GM21367 (cell line): Measurements from ENCODE around the gene EREG.
A peak's percentile ranks its signal among the peaks of the same experiment; 100 is the strongest.

Experiments used
- ATAC-seq: cut with Tn5 transposase; IDR thresholded peaks from one replicate; pipeline ENCODE4 v1.9.1; 2021; ENCODE audit not compliant: unreplicated experiment

The EREG gene, protein sequence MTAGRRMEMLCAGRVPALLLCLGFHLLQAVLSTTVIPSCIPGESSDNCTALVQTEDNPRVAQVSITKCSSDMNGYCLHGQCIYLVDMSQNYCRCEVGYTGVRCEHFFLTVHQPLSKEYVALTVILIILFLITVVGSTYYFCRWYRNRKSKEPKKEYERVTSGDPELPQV

DNA sequence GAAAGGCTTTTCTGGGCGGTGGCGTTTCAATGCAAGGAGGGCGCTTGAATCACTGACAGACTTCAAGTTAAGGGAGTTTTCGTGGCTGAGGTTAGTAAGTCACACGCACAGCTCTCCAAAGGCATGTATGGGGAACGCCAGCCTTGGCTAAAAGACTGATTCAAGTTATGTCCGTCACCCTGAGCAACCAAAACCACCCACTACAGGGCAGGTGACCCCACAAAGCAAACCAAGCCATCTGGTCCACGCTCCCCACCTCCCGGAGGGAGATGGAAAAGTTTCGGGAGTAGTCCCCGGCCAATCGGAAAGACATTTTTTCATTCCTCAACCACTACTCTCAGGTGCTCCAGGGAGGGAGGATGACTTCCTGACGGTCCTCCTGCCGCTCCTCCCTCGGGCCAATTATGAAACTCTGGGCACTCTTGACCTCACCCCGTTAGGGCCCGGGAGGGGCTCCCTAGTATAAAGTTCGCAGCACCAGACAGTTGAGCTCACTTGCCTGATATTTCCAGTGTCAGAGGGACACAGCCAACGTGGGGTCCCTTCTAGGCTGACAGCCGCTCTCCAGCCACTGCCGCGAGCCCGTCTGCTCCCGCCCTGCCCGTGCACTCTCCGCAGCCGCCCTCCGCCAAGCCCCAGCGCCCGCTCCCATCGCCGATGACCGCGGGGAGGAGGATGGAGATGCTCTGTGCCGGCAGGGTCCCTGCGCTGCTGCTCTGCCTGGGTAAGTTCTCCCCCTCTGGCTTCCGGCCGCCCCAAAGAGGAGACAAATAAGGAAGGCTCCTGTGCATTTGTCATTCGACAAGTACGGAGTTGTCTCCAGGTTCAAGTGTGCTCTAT, at the start of gene EREG:
TSS of gene EREG (plus strand) at position 494 of the 840 bp plus-strand sequence. CDS start at position 658, 164 bp downstream.
- no peak for ATAC-seq

DNA sequence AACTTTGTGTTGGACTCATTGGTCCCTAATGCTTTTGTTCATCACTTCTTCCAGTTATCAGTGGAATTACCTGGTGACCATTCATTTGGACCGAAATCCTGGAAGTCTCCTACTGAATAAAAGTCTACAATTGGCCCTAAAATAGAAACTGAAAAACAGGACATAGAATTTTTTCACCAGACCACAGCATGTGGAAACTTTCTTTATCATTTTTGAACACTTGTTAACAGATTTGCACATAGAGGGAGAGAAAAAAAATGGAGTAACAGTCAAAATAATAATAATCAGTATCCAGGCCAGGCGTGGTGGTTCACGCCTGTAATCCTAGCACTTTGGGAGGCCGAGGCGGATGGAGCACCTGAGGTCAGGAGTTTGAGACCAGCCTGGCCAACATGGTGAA, 49.6 kb upstream of the EREG start:
- ATAC-seq, result no peak

DNA sequence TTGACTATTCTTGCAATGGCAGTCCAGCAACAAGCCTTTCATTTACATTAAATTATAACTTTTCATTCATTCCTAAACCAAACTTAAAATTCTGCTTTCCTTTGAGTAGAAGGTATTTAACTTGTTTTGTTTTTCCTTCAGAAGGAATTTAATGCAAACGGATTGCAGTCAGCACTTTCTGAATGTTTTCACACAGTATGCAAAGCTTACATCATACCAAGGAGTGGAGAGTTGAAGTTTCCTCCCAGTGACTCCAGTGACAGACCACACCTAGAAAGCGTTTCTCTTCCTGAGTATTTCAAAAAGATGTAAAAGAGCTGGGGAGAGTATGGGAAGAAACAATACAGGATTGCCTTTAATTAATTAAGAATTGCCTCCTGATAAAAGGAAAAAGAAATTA, 48.5 kb upstream of the EREG start:
- ATAC-seq, result no peak

DNA sequence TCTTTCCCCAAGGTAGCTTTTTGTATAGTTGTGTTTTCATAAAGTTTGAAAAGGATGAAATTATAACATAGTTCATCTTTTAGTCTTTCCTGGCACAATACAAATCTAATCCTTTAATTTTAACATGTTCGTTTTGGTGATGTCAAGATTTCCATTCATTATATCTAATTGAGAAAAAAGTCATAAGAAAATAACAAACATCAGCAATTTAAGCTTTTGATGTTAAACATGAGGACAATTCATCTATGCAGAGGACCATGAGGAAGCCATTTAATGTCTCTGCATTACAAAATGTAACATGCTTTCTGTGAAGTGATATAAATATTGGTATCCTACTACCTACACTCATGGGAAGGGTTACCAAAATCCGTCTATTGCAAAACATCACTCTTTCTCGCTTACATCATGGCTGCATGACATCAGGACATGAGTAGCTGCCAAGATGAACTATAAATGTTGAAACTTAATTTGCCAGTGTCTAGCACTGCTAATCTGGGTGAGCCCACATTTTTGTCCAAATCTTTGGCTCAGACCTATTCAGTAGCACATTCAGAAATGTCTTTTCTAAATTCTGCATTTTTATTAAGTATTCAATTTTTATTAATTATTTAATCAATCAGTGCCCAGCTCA, 47.2 kb upstream of the EREG start:
- ATAC-seq, result no peak

DNA sequence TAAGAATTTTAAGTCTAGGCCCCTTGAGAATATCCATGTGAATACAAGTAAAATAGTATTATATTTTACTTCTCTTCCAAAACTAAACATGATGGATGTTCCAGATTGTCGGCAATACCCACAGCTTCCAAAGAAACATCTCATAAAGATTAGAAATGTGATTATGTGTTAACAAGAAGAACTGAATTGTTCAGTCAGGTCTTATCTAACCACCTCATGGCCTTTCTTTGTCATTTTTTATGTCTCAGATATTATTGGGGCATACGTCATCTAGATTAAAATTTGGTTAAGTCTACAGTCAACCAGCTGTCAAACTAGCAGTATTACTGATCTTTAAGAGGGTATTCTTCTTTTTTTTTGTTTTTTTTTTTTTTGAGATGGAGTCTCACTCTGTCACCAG, 46.7 kb upstream of the EREG start:
- ATAC-seq, result no peak

DNA sequence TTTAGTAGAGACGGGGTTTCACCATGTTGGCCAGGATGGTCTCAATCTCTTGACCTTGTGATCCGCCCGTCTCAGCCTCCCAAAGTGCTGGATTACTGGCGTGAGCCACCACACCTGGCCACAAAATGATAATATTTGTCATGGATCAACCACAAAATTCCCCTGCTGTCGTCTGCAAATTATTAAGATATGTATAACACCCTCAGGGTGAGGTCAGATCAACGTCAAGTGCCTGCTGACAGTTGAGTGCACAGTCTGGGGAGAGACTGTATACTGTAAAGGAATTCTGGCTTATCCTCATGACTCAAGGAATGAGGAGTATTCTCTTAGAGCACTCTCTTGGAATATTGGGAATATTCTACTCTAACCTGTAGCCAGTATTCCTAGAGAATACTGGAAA, 45.5 kb upstream of the EREG start:
- no peak for ATAC-seq

DNA sequence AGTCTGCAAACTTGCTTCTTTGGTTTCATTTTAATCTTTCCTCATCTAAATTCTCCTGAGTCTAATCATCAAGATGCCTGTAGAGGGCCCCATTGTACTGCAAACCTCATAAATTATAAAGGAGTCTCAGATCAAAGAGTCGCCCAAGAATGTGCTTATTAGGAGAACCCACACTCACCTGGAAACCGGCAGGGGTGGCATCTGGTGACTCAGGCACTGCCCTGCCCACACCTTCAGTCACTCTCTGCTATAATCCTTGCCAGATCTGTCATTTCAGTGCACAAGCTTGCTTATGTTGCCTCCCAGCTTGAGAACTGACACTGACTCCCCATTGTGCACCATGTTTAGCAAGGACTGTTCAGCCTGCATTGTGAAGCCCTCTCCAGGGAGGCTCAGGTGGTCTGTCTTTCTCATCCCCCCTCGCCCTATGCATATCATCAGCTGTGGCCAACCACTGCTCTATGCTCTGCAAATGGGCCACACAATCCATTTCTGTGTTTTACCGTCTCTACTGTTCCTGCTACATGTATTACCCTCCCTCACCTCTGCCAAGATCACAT, 44.3 kb upstream of the EREG start:
- ATAC-seq, result peak; percentile 82

DNA sequence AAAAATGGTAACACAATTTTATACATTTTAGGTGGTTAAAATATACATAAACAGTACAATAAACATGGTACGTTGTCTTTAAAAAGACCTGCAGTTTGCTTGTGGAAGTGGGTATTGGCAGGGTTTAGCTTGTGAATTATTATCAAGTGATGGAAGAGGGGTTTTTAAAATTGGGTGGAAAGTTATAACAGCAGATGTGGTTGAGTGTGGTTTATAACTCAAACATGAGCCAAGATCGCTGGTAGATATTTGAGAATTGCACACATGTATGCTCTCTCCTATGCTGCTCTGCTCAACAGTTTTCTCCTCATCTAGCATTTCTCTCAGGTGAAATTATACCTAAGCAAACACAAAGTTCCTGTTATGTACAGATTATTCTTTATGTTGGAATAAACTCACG, 42.6 kb upstream of the EREG start:
- ATAC-seq, result no peak

DNA sequence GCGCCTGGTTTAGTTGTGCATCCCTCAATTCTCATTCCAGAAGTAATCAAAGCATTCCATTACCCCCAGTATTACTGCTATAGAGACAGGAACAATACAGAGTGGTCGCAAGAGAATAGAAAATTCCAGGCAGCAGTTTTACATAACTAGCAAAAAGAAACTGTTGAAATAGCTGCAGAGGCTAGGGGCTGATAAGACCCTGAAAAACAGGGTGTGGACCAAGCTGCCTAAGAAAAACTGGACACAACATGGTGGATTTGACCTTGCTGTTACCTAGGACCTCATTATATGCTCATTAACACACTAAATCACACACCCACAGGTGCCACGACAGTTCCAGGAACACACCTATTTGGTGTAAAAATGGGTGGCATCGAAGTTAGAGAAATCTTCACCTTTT, 41.3 kb upstream of the EREG start:
- ATAC-seq, result no peak

DNA sequence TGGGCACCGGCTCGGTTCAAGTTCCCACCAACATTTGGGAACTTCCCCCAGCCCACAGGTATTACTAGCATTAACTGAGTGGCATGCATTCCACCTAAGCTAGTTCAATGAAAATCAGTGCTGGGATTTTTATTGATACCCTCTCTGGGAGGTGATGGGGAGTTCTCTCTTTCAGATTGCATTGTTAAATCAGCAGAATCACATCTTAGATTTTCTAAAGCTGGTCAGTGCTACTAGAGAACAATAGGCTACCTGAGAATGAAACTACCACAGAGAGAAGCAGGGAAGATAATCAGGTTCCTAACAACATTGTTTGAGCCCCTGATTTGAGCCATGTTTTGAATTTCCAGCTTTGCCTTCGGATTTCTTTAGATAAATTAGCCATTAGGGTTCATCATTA, 40.7 kb upstream of the EREG start:
- no peak for ATAC-seq

DNA sequence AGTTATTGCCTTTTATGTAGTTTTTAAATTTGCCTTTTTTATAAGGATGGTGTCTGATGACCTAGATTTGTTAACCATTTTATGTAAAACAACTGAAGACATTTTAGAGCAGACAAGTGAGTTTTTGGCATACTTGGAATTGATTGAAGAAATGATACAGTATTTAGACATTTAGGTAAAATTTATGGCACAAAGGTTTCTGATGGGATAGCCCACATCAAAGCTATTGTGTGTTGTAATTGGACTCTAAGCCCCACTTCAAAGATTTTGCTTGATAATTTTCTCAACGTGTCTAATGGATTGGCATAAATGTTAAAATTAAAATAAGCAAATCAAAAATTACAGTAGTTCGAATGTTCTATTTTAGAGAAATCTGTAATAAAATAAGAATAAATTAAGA, 39.1 kb upstream of the EREG start:
- ATAC-seq, result no peak

DNA sequence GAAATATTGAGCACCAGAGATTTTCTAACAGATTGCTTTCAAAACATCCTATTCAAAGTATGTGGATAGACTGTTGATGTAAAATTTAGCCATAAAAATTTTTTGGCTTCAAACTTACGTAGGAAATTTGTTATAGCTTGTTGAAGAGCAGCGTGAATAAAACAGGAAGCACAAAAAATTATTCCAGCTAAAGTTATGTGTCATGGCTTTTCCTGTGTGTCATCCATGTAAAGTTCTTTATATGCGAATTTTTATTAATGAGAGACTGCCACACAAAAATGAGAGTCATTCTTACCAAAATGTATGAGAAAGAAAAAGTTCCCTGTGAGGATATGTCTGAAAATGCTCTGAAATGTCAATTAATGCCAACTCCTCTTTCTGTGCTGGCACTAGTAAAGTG, 37.2 kb upstream of the EREG start:
- ATAC-seq, result no peak

DNA sequence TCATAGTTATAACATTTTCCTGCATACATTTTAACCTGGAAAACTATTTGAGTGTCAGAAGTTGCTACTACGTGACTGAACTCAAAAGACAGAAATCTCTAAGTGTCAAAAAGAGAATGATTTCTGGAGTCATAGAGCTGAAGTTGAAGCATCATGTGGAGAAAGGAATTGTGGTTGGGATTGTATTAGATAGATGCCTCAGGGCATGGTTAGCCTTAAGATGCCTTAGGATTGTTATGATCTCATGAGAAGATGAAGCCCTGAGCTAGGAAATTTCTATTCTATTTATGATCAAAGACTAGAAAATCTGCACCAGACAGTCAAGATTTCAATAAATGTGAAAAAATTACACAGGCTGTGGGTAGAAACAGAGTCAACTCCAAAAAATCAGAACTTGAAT, 36.4 kb upstream of the EREG start:
- no peak for ATAC-seq

DNA sequence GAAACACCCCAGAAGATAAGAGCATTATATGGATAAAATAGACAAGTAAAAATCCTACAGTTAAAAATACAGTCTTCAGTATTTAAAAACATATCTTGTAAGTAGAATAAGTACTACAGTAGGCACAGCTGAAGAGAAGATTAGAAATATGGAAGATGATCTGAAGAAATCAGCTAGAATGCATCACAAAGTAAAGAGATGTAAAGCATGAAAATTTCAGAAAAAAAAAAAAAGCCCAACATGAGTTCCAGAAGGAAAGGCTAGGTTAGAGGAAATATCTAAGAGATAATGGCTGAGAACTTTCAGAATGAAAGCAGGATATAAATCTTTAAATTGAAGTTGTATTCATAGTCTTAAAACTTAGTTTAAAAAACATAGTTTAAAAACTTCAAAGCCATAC, 35.6 kb upstream of the EREG start:
- no peak for ATAC-seq

DNA sequence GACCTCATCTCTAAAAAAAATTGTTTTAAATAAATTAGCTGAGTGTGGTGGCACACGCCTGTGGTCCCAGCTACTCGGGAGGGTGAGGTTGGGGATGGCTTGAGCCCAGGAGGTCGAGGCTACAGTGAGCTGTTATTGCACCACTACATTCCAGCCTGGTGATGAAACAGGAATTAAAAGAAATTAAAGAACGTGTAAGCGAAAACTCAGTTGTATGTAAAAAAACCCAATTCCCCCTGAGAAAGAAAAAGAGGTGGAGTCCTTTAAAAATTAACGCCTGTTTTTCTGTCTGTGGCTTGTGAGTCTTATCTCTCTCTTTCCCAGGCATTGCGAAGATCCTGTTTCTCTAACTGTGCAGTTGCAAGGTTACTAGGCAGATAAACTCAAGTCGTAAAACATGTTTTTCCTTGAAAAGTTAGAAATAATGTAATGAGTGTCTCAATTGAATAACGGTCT, 34.6 kb upstream of the EREG start:
- ATAC-seq, result no peak

DNA sequence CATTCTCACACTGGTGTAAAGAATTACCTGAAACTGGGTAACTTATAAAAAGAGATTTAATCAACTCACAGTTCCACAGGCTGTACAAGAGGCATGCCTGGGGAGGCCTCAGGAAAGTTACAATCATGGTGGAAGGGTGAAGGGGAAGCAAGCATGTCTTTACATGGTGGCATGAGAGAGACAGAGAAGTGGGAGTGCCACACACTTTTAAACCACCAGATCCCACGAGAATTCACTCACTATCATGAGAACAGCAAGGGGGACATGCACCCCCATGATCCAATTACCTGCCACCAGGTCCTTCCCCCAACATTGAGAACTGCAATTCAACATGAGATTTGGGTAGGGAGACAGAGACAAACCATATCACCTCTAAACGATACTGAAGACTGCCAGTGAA, 33.7 kb upstream of the EREG start:
- ATAC-seq, result no peak

DNA sequence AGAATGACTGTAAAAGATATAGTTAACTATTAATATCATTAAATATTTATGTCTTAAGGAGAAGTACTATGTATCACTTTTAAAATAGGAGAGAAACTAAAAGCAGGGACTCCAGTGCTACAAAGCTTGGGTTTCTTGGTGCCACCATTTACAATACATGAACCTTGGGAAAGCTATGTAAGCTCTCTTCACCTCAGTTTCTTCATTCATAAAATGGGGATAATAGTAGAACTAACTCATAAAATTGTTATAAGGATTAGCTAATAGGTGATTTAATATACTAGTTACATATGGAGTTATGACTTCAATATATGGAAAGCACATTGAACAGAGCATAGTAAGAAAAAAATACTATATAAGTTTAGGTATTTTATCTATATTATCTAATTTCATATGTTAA, 33.0 kb upstream of the EREG start:
- ATAC-seq, result no peak

DNA sequence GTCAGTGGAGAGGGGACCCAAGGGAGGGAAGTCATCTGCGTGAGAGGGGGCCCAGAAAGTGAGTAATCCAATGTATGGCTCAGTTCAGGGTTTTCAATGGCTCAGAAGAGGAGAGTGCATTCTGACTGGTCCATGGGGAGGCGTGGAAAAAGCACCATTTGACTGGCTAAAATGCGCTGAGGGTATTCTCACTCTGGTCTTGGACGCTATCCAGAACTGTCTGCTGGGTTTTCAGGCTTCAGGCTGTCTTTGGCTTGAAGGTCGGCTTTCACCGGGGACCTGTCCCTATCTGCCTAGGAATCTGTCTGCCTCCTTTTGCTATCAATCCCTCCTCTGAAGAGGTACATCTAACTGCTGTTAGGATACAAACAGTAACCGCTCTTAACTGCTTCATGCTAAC, 30.3 kb upstream of the EREG start:
- ATAC-seq, result no peak

DNA sequence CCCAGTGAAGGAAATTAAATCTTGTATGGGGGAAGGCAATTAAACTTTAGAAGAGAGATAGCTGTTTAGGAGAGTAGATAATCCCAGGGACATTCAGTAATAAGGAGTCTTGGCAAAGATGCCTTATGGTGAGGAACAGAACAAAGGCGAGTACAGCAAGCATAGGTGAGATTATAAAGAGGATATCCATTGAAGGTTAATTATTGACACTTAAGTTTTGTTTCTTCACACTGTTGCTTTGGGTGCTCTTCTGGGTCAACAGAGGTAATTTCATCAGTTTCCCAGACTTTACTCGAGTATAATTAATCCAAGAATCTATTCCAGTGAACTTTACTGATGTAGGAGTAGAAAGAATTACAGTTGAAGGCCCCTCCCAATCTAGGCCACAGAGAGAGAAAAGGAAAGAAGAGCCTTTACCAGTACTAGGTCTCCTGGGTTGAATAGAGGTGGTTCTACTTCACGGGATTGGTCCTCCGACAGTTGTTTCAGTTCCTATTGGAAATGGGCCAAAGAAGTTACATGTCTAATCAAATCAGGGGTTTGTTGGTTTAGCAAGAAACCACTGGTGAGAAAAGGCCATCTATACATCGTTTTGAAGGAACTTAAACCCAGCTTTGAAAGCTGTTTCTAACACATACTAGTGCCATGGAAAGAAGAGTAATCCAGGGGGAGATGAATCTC, 29.5 kb upstream of the EREG start:
- peak; percentile 91 for ATAC-seq

DNA sequence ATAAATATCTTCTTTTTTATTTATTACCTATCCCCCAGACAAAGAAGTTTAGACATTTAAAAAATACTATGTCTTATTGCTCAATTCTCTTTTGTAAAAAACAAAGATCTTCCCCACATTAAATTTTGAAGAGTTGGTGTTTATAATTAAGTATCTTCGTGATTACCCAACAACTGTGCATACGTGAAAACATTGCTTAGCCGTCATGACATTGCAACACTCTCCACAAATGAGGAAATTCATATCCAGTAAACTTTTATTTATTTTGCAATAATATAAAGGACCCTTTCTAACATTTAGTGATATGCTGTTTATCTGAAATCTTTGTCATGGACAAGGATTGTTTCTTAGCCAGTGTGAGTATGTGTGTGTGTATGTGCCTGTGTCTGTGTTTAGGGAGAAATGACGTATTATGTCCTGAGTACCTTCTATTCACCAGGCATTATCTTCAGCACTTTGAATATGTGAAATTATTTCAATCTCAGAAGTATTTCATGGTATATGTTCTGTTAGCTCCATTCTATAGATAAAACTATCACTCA, 26.1 kb upstream of the EREG start:
- ATAC-seq, result no peak

DNA sequence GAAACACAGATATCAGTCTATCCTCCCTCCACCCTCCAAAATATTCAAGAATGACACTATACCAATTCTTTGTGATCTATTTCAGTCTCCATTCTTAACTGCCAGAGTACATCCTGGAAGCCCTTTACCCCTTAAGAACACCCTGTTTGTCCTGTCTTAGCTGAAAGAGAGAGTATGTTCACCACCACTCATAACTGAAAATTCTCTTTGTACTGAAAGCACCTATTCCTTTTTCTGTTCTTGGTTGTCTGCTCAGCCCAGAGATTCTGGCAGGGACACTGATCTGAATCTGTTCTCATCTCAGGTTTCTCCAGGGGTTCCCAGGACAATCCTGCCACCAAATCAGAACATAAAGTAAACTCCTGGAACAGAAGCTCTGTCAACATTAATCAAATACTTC, 25.4 kb upstream of the EREG start:
- ATAC-seq, result peak; percentile 38
